ENCODE data around the gene CASD1.

CASD1 gene

GRCh38 chr7:94509264-94509886 is at the start of gene CASD1:
Gene CASD1, plus strand, starts transcription at chr7:94509809. Its CDS starts 276 bp downstream, at chr7:94510085.
- peak; percentile 25 for DNase-seq

GRCh38 chr7:94466516-94466915 is 43.1 kb upstream of the CASD1 start:
- DNase-seq: no peak

- no peak for DNase-seq
These were observed 38.0 kb upstream of the CASD1 start for GRCh38 chr7:94471604-94472003.

GRCh38 chr7:94472608-94473007 is 37.0 kb upstream of the CASD1 start:
- no peak for DNase-seq

GRCh38 chr7:94476251-94476840 is 33.3 kb upstream of the CASD1 start:
- DNase-seq: no peak

- DNase-seq: no peak
These were observed 31.7 kb upstream of the CASD1 start for GRCh38 chr7:94477878-94478277.

GRCh38 chr7:94478648-94479214 is 30.9 kb upstream of the CASD1 start:
- no peak for DNase-seq

GRCh38 chr7:94481279-94481678 is 28.3 kb upstream of the CASD1 start:
- DNase-seq: no peak

- no peak for DNase-seq
These were observed 26.8 kb upstream of the CASD1 start for GRCh38 chr7:94482796-94483195.

- no peak for DNase-seq
These were observed 25.8 kb upstream of the CASD1 start for GRCh38 chr7:94483843-94484242.

- DNase-seq: no peak
These were observed 23.4 kb upstream of the CASD1 start for GRCh38 chr7:94486216-94486615.

- DNase-seq: no peak
These were observed 18.2 kb upstream of the CASD1 start for GRCh38 chr7:94491410-94491809.

- DNase-seq: no peak
These were observed 17.0 kb upstream of the CASD1 start for GRCh38 chr7:94492601-94493000.

- no peak for DNase-seq
These were observed 11.5 kb upstream of the CASD1 start for GRCh38 chr7:94497874-94498670.

GRCh38 chr7:94498918-94499317 is 10.7 kb upstream of the CASD1 start:
- no peak for DNase-seq

- DNase-seq: no peak
These were observed 2.1 kb upstream of the CASD1 start for GRCh38 chr7:94507462-94507861.

GRCh38 chr7:94507962-94508361 is 1.6 kb upstream of the CASD1 start:
- no peak for DNase-seq

- DNase-seq: peak; percentile 25
These were observed 425 bp downstream of the CASD1 start for GRCh38 chr7:94509887-94510581.

GRCh38 chr7:94510582-94511496 is 1.2 kb downstream of the CASD1 start:
- peak; percentile 49 for DNase-seq

- no peak for DNase-seq
These were observed 2.1 kb downstream of the CASD1 start for GRCh38 chr7:94511718-94512117.

GRCh38 chr7:94512735-94513564 is 3.3 kb downstream of the CASD1 start:
- no peak for DNase-seq
